Neural cell (in vitro differentiated cells): ENCODE data around the gene MAPT.

Experiments used
- CTCF ChIP-seq: fragments of 450-650 bp; IDR thresholded peaks from 2 replicates; pipeline ENCODE4 v1.5.1; 2014; ENCODE audit warnings: antibody characterized with exemption, mild to moderate bottlenecking, moderate library complexity; ENCODE audit not compliant: poor library complexity, severe bottlenecking
- SMC3 ChIP-seq: fragments of 450-650 bp; conservative IDR thresholded peaks from 2 replicates; pipeline ENCODE4 v1.6.1; 2014; ENCODE audit warnings: antibody characterized with exemption, mild to moderate bottlenecking, moderate library complexity; ENCODE audit not compliant: poor library complexity

- TF ChIP-seq SMC3 (no peak), CTCF (no peak)
These were observed 152.6 kb downstream of the MAPT start for GRCh38 chr17:46046957-46047356.
